ENCODE measurements around the gene ZSWIM6. TPM values are rescaled to one million over a fixed set of nuclear protein-coding genes. Genes with fewer than 3 reads are reported as not detected.

ZSWIM6 gene
- total and polyA plus RNA-seq, 2 of the 4 experiments (the other 2 are of a cell fraction): 10.8 to 14.1 TPM

- Histone ChIP-seq H2BK5ac (ENCODE audit: low read depth, low read length, poor library complexity, severe bottlenecking) (peak overlapping the region; percentile 96), H3K27ac (ENCODE audit: insufficient read depth, low read length) (peak overlapping the region; percentile 88), H3K4me1 (ENCODE audit: control insufficient read depth, insufficient read depth, low read length) (peaks cover 39% of the 10 kb centered on the region), H3K4ac (ENCODE audit: low read depth, low read length) (peak overlapping the region; percentile 96), H4K91ac (ENCODE audit: insufficient read depth, low read depth, low read length) (peak overlapping the region; percentile 94), H2AK9ac (replicated peaks; ENCODE audit: low read depth, low read length, poor library complexity) (peak overlapping the region; percentile 82), H3K18ac (ENCODE audit: low read depth, low read length) (peak overlapping the region; percentile 82), H2BK120ac (ENCODE audit: low read depth, low read length) (peak overlapping the region; percentile 97), H3K9ac (ENCODE audit: low read depth, low read length) (peak overlapping the region; percentile 55), H3K4me2 (ENCODE audit: low read depth, low read length) (peak overlapping the region; percentile 82), H4K5ac (ENCODE audit: low read depth, low read length) (peak overlapping the region; percentile 85), H3K23ac (ENCODE audit: low read depth, low read length) (peak overlapping the region; percentile 88), H2BK15ac (ENCODE audit: low read depth, low read length) (peak overlapping the region; percentile 88; the same call in 2 of the 3 replicates), H3K9me1 (ENCODE audit: insufficient read depth, low read length) (peaks cover 31% of the 10 kb centered on the region), H2AFZ (replicated peaks; ENCODE audit: low read length, poor library complexity) (peak overlapping the region; percentile 60), H3K4me3 (ENCODE audit: insufficient read depth, low read depth, low read length) (no peak overlapping the region), H3K14ac (replicated peaks; ENCODE audit: low read depth, low read length) (peak overlapping the region; percentile 75), H4K8ac (ENCODE audit: low read depth in 2 of 2, low read length in 2 of 2) (peak overlapping the region; percentile 66 to 86), H4K20me1 (ENCODE audit: insufficient read depth, low read length) (peaks cover 3% of the 10 kb centered on the region; the same call in 1 of the 2 replicates), H3K56ac (ENCODE audit: extremely low read depth, insufficient read depth, low read length) (peak overlapping the region; percentile 93), H2BK20ac (ENCODE audit: low read depth, low read length) (peak overlapping the region; percentile 95), H3K27me3 (ENCODE audit: control insufficient read depth, insufficient read depth, low read length) (no peaks in the 10 kb centered on the region), H3K9me3 (ENCODE audit: control insufficient read depth, insufficient read depth, low read length) (no peaks in the 10 kb centered on the region), H2AK5ac (ENCODE audit: low read depth, low read length) (peak overlapping the region; percentile 90), H3K79me1 (ENCODE audit: low read depth in 1 of 2, low read length in 2 of 2) (peaks cover 8 to 41% of the 10 kb centered on the region in 2 experiments; a peak in 3 of 4 replicates), H3K36me3 (ENCODE audit: control insufficient read depth, insufficient read depth, low read length) (no peaks in the 10 kb centered on the region)
- POLR2A ChIA-PET (ENCODE audit: unreplicated experiment): interaction anchor here (0.6 to 0.8 kb wide), 2 partner anchors 14 to 24 kb away, joined by 3 to 4 read pairs; no protein-coding TSS in a partner anchor
- CTCF ChIA-PET: interaction anchor here (1.1 to 2.5 kb wide), 5 partner anchors 10 to 29 kb away, joined by 3 to 8 read pairs (median 5); no protein-coding TSS in a partner anchor
- in situ Hi-C loops (cut with MboI; ENCODE audit: low sequenced_read_pairs): loop anchor here (25.0 kb wide), 1 partner anchor 615 kb away; no protein-coding TSS in a partner anchor
- TSS peak; percentile 92 for BruUV-seq (replicated peaks)
- DNase-seq (no peak), ATAC-seq (ENCODE audit: low read depth) (no peak)
- intact Hi-C loops (cut with micrococcal nuclease): loop anchor here (2.0 to 5.0 kb wide), 2 partner anchors 120 to 139 kb away; partner anchors contain the start of gene SMIM15
- dilution Hi-C loops (cut with HindIII; ENCODE audit: low sequenced_read_pairs, unreplicated experiment): no loop called here
- TF ChIP-seq USF2 (IDR thresholded peaks at IDR 0.05; ENCODE audit: low read depth, low read length) (no peak), POLR2A (IDR thresholded peaks at IDR 0.05; ENCODE audit: low read depth, low read length) (peak; percentile 54; the same call in 1 of the 2 replicates)
- WGBS, 2 experiments (ENCODE audit: extremely low coverage in 2 of 2, insufficient read length in 1 of 2): no CpG with 5 or more reads among the region's 4 CpGs
These were observed 29.9 kb upstream of the ZSWIM6 start for GRCh38 chr5:61302200-61302563.
